SK-N-MC (cell line): ENCODE data around the gene MRPL43.

Source experiments
- DNase-seq: peaks from one replicate; pipeline ENCODE4 v3.0.0-alpha.2; 2011; ENCODE audit warnings: low read depth, low spot score
- H3K27ac ChIP-seq: fragments of 200-600 bp; sonication (generic); 2 replicates; pipeline ENCODE4 v1.5.1; 2016; ENCODE audit warnings: mixed run types
- H3K36me3 ChIP-seq: fragments of 200-600 bp; sonication (generic); 2 replicates; pipeline ENCODE4 v1.6.1; 2017; ENCODE audit warnings: antibody characterized with exemption, low read length, mixed read lengths; ENCODE audit not compliant: insufficient read depth
- H3K4me3 ChIP-seq: fragments of 200-600 bp; sonication (generic); 2 replicates; pipeline ENCODE4 v1.5.1; 2016
- H3K9ac ChIP-seq: fragments of 200-600 bp; sonication (generic); 2 replicates; pipeline ENCODE4 v1.8.0; 2017; ENCODE audit warnings: mixed run types, mixed read lengths; ENCODE audit not compliant: insufficient read length
- H3K9me3 ChIP-seq: fragments of 200-600 bp; sonication (generic); 2 replicates; pipeline ENCODE4 v1.6.1; 2017; ENCODE audit warnings: low read depth, mild to moderate bottlenecking, antibody characterized with exemption, low read length, moderate library complexity, mixed read lengths
- EZH2 ChIP-seq: fragments of 200-600 bp; sonication (generic); IDR thresholded peaks from one replicate; pipeline ENCODE4 v1.6.1; 2017; ENCODE audit warnings: antibody characterized with exemption
- FOXP2 ChIP-seq: optimal IDR thresholded peaks from 2 replicates; pipeline ENCODE3; 2011; ENCODE audit warnings: mild to moderate bottlenecking, moderate library complexity; ENCODE audit not compliant: insufficient read depth; ENCODE audit errors: extremely low read length, control extremely low read depth
- POLR2AphosphoS5 ChIP-seq: IDR thresholded peaks from 2 replicates; pipeline ENCODE4 v1.6.1; 2012; ENCODE audit warnings: mild to moderate bottlenecking, low read depth, low read length, borderline replicate concordance

Gene MRPL43

DNA sequence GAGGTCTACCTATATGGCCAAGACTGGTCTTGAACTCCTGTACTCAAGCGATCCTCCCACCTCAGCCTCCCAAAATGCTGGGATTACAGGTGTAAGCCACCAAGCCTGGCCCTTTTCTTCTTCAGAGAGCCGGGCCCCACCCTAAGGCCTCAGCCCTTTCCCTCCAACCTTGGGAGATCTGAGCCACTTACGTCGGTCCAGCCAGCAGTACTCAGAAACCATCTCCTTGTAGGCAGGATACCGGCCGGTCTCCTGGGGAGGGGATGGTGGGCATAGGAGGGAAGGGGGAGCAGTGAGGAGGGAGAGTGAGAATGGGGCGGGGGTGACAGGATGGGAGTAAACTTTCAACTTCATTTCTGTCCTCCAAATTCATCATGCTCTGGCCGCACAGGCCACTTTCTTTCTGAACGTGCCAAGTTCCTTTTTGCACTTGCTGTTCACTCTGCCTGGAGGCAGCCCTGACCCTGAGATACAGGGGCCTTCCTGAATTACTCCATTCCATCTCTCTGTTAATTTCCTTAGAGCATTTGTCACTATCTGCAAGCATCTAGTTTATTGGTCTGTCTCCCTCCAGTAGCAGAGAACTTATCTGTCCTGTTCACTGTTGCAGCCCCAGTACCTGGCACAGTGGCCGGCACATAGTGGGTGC is 33.3 kb upstream of the MRPL43 start:
- Histone ChIP-seq H3K36me3 (no peaks in the 10 kb centered on the region), H3K4me3 (no peak overlapping the region), H3K9me3 (no peaks in the 10 kb centered on the region), H3K27ac (no peak overlapping the region), H3K9ac (no peak overlapping the region)
- TF ChIP-seq EZH2 (no peak), FOXP2 (no peak), POLR2AphosphoS5 (no peak)
- no peak for DNase-seq

DNA sequence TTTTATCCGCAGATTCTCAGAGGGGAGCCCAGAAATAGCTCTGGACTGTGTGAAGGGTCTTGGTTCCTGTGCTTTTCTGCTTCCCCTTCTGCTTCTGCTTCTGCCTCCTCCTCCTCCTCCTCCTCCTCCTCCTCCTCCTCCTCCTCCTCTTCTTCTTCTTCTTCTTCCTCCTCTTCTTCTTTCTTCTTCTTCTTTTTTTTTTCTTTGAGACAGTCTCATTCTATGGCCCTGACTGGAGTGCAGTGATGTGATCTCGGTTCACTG is 32.1 kb upstream of the MRPL43 start:
- Histone ChIP-seq H3K27ac (no peak overlapping the region), H3K36me3 (no peaks in the 10 kb centered on the region), H3K9ac (no peak overlapping the region), H3K9me3 (no peaks in the 10 kb centered on the region), H3K4me3 (no peak overlapping the region)
- no peak for DNase-seq
- TF ChIP-seq FOXP2 (no peak), POLR2AphosphoS5 (no peak), EZH2 (no peak)

DNA sequence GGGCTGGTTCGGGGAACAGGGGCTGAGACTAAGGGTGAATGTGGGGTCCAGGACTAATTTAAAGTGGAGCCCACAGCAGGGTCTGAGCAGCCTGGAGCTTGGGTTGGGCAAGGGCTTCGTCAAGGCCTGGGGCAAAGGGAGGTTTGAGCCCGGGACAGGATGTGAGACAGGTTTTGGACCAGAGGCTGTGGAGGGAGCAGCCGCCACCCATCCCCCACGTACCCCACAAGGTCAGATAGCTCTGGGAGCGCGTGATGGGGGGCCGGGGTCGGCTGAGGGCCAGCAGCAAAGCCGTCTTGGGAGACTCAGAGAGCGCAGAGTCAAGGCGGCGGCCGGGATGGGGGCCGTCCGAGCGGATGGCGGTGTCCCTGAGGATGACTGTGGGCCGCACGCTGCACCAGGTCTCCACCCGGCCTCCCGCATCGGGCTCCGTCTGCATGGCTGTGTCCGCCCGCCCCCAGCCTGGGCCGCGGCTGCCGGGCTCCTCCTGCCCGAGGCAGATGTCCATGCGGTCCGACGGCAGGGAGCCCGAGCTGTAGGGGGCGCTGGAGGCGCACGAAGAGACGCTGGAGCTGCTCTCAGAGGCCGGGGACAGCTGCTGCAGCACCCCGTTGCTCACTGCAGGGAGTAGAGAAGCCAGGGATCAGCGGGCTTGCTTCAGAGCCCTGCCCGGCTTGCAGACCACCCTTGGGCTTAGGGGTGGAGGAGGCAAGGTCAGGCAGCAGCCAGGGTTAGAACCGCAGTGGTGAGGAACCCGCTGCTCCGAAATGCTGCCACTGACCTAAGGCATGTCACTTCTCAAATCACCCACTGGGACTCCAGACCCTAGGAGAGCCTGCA is 31.5 kb upstream of the MRPL43 start:
- H3K9me3 ChIP-seq, result no peaks in the 10 kb centered on the region
- no peak for TF ChIP-seq FOXP2
- no peak for TF ChIP-seq POLR2AphosphoS5
- no peak for TF ChIP-seq EZH2
- no peak overlapping the region for H3K4me3 ChIP-seq
- no peak for DNase-seq
- H3K27ac ChIP-seq, result no peak overlapping the region
- no peak overlapping the region for H3K9ac ChIP-seq
- no peaks in the 10 kb centered on the region for H3K36me3 ChIP-seq

DNA sequence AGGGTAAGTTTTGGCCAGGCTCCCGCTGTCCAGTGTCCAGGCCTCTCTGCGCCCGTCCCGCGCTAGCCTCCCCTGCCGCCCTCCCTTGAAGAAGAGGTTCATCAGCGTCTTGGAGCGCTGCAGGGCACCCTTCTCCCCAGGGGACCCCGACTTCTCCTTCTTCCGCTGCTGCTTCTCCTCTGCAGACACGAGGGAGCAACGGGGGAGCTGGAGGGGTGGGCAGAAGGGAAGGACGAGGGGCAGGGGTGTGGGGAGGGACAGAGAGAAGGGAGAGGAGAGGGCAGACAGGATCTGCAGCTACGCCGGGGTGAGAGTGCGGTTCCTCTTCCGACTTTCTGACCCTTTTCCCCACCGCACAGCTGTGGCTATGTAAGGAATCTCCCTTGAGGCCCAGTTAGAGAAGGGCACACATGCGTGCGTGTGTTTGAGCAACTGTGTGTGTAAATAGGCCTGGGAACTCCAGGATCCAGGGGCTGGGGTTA is 30.9 kb upstream of the MRPL43 start:
- TF ChIP-seq POLR2AphosphoS5 (no peak), FOXP2 (no peak), EZH2 (no peak)
- no peak for DNase-seq
- Histone ChIP-seq H3K9ac (no peak overlapping the region), H3K9me3 (no peaks in the 10 kb centered on the region), H3K4me3 (no peak overlapping the region), H3K27ac (no peak overlapping the region), H3K36me3 (no peaks in the 10 kb centered on the region)

DNA sequence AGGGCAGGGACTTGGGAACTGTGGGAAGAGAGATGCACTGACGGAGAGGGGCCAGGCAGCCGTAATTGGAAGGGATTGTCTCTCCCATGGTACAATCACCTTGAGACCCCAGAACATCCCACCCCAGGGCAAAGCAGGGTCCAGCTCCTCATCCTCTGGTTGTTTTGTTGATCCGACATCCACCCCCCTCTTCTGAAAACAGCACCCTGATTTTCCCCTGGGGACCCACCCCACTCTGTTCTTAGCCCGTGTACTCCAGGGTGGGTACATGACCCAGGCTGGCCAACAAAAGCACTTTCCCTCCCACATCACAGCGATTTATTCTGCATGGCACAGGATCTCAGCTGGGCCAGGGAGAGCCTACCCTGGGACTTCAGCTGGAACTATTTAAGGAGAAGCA is 29.5 kb upstream of the MRPL43 start:
- TF ChIP-seq FOXP2 (no peak), EZH2 (no peak), POLR2AphosphoS5 (no peak)
- no peak overlapping the region for H3K9ac ChIP-seq
- no peak overlapping the region for H3K27ac ChIP-seq
- no peaks in the 10 kb centered on the region for H3K9me3 ChIP-seq
- DNase-seq, result no peak
- H3K4me3 ChIP-seq, result no peak overlapping the region
- H3K36me3 ChIP-seq, result no peaks in the 10 kb centered on the region

DNA sequence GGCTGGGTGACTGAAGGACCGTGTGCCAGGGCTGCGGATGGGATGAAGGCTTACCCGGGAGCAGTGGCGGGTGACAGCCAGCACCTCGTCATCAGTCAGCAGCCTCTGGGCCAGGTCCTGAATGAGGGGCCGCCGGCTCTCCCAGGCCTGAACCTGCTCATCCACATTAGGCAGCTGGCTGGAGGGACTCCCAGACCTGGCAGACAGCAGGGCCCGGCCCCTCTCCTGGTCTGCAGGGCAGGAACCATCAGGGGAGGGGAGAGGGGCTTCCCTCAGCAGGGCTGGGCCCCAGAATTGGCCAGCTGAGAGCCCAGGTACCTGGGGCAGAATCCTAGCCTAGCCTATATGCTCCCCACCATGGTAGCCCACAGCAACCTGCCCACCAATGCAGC is 28.3 kb upstream of the MRPL43 start:
- Histone ChIP-seq H3K36me3 (no peaks in the 10 kb centered on the region), H3K27ac (no peak overlapping the region), H3K9me3 (no peaks in the 10 kb centered on the region), H3K9ac (no peak overlapping the region), H3K4me3 (no peak overlapping the region)
- TF ChIP-seq EZH2 (no peak), FOXP2 (no peak), POLR2AphosphoS5 (no peak)
- no peak for DNase-seq

DNA sequence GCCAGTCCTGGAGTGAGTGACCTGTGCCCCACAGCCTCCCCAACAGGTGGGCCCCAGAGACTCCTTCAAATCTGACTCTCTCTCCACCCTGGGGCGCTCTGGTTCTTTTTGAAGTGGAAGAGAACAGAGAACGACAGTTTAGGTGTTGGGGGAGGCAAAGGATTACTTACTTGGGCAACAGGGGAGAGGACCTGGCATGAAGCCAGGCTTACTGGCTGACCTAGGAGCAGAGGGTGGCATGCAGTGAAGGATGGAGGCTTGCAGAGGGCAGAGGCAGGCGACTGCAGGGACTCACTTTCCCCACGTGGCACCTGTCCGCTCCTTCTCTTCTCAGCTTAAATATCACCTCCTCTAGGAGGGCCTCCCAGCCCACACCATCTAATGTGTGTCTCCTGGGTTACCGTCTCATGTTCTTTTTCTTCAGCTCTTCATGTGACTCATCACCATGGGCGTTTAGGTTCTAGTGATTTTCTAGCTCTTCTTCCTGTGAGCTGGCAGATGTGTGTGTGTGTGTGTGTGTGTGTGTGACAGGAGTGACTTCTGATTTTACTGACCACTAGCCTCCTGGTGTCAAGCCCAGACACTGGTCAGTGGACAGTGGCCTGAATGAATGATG is 27.8 kb upstream of the MRPL43 start:
- no peaks in the 10 kb centered on the region for H3K9me3 ChIP-seq
- H3K36me3 ChIP-seq, result no peaks in the 10 kb centered on the region
- no peak overlapping the region for H3K9ac ChIP-seq
- TF ChIP-seq EZH2, result no peak
- no peak for TF ChIP-seq POLR2AphosphoS5
- TF ChIP-seq FOXP2, result no peak
- DNase-seq, result no peak
- no peak overlapping the region for H3K27ac ChIP-seq
- H3K4me3 ChIP-seq, result no peak overlapping the region

DNA sequence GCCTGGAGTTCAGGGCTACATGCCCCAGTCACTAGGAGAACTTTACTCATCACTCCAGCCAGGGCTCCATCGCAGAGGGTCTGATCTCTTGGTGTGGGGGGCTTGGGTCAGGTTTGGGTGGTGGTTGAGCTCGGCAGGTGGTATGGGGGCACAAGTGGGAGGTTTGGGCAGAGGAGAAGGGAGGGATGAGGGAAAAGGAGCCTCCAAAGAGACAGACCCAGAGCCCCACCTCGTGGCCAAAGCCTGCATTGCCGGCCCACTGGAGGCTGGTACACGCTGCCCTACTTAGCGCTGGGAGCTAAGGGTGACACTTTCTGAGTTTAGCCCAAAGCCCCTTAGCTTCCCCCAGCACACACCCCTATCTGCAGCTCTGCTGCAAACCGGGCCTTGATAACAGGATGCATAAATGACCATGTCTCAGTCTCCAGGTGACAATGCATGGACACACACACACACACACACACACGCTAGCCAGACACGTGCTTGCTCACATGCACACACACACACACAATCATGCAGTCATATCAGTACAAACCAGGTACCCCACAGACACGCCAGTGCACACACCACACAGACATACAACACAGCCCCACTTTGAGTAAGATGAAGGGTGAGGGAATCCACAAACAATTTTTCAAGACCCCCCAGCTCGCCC is 27.1 kb upstream of the MRPL43 start:
- H3K27ac ChIP-seq, result no peak overlapping the region
- no peak for TF ChIP-seq POLR2AphosphoS5
- TF ChIP-seq EZH2, result no peak
- TF ChIP-seq FOXP2, result no peak
- DNase-seq, result no peak
- no peak overlapping the region for H3K4me3 ChIP-seq
- H3K9ac ChIP-seq, result no peak overlapping the region
- H3K9me3 ChIP-seq, result no peaks in the 10 kb centered on the region
- no peaks in the 10 kb centered on the region for H3K36me3 ChIP-seq
